IPS-15b (cell line): ENCODE results near the gene GALR2.
A peak's percentile ranks its signal among the peaks of the same experiment; 100 is the strongest.

Experiments
- H3K27me3 ChIP-seq: one replicate; pipeline ENCODE4 v1.6.1; 2013; ENCODE audit warnings: low read length; ENCODE audit not compliant: control insufficient read depth, insufficient read depth
- H3K36me3 ChIP-seq: one replicate; pipeline ENCODE4 v1.6.1; 2013; ENCODE audit warnings: low read length; ENCODE audit not compliant: control insufficient read depth, insufficient read depth
- H3K4me1 ChIP-seq: one replicate; pipeline ENCODE4 v1.6.1; 2013; ENCODE audit warnings: mild to moderate bottlenecking, low read length; ENCODE audit not compliant: control insufficient read depth, insufficient read depth
- H3K4me3 ChIP-seq: one replicate; pipeline ENCODE4 v1.5.1; 2013; ENCODE audit warnings: low read depth, low read length
- H3K9ac ChIP-seq: one replicate; pipeline ENCODE4 v1.6.1; 2013; ENCODE audit warnings: low read depth, mild to moderate bottlenecking, low read length
- H3K9me3 ChIP-seq: one replicate; pipeline ENCODE4 v1.6.1; 2013; ENCODE audit warnings: mild to moderate bottlenecking, low read length; ENCODE audit not compliant: control insufficient read depth, insufficient read depth

GALR2 gene

GRCh38 chr17:76074390-76075363, at the start of gene GALR2:
Gene GALR2 (plus strand): TSS chr17:76074781. CDS start chr17:76074884, 103 bp downstream.
- Histone ChIP-seq H3K9ac (no peak within 1 kb of the TSS), H3K27me3 (peaks cover 64% of the 10 kb centered on the region), H3K9me3 (no peaks in the 10 kb centered on the region), H3K4me3 (peak within 1 kb of the TSS; percentile 60), H3K4me1 (peaks cover 9% of the 10 kb centered on the region), H3K36me3 (no peaks in the 10 kb centered on the region)

GRCh38 chr17:76025294-76025693, 49.3 kb upstream of the GALR2 start:
- no peaks in the 10 kb centered on the region for H3K9me3 ChIP-seq
- no peaks in the 10 kb centered on the region for H3K27me3 ChIP-seq
- peaks cover 4% of the 10 kb centered on the region for H3K4me1 ChIP-seq
- no peak overlapping the region for H3K9ac ChIP-seq
- no peak overlapping the region for H3K4me3 ChIP-seq
- no peaks in the 10 kb centered on the region for H3K36me3 ChIP-seq

- peaks cover 4% of the 10 kb centered on the region for H3K4me1 ChIP-seq
- H3K9ac ChIP-seq: no peak overlapping the region
- no peak overlapping the region for H3K4me3 ChIP-seq
- no peaks in the 10 kb centered on the region for H3K36me3 ChIP-seq
- H3K9me3 ChIP-seq: no peaks in the 10 kb centered on the region
- H3K27me3 ChIP-seq: no peaks in the 10 kb centered on the region
Measured at GRCh38 chr17:76026714-76027158, 47.8 kb upstream of the GALR2 start.

GRCh38 chr17:76027159-76027839, 47.3 kb upstream of the GALR2 start, which contains the start of gene EVPL:
Gene EVPL (minus strand): TSS chr17:76027306. CDS start chr17:76027198, 108 bp downstream.
- no peak within 1 kb of the TSS for H3K9ac ChIP-seq
- H3K27me3 ChIP-seq: no peaks in the 10 kb centered on the region
- no peaks in the 10 kb centered on the region for H3K9me3 ChIP-seq
- H3K4me1 ChIP-seq: peaks cover 4% of the 10 kb centered on the region
- H3K4me3 ChIP-seq: no peak within 1 kb of the TSS
- H3K36me3 ChIP-seq: no peaks in the 10 kb centered on the region

- Histone ChIP-seq H3K36me3 (no peaks in the 10 kb centered on the region), H3K27me3 (no peaks in the 10 kb centered on the region), H3K9ac (no peak overlapping the region), H3K4me1 (peaks cover 4% of the 10 kb centered on the region), H3K9me3 (no peaks in the 10 kb centered on the region), H3K4me3 (no peak overlapping the region)
Measured at GRCh38 chr17:76032073-76032779, 42.4 kb upstream of the GALR2 start.

GRCh38 chr17:76032780-76033108, 41.8 kb upstream of the GALR2 start:
- H3K27me3 ChIP-seq: no peaks in the 10 kb centered on the region
- peaks cover 4% of the 10 kb centered on the region for H3K4me1 ChIP-seq
- no peaks in the 10 kb centered on the region for H3K36me3 ChIP-seq
- no peaks in the 10 kb centered on the region for H3K9me3 ChIP-seq
- H3K9ac ChIP-seq: no peak overlapping the region
- H3K4me3 ChIP-seq: no peak overlapping the region

GRCh38 chr17:76033139-76033538, 41.4 kb upstream of the GALR2 start:
- Histone ChIP-seq H3K9me3 (no peaks in the 10 kb centered on the region), H3K4me3 (no peak overlapping the region), H3K27me3 (no peaks in the 10 kb centered on the region), H3K36me3 (no peaks in the 10 kb centered on the region), H3K9ac (no peak overlapping the region), H3K4me1 (peaks cover 4% of the 10 kb centered on the region)

- Histone ChIP-seq H3K9me3 (no peaks in the 10 kb centered on the region), H3K9ac (no peak overlapping the region), H3K4me3 (no peak overlapping the region), H3K36me3 (peaks cover 3% of the 10 kb centered on the region), H3K27me3 (no peaks in the 10 kb centered on the region), H3K4me1 (peaks cover 2% of the 10 kb centered on the region)
Measured at GRCh38 chr17:76034428-76035350, 39.9 kb upstream of the GALR2 start.

GRCh38 chr17:76036497-76037261, 37.9 kb upstream of the GALR2 start:
- H3K9me3 ChIP-seq: no peaks in the 10 kb centered on the region
- H3K27me3 ChIP-seq: no peaks in the 10 kb centered on the region
- H3K4me1 ChIP-seq: peaks cover 6% of the 10 kb centered on the region
- no peak overlapping the region for H3K9ac ChIP-seq
- peaks cover 22% of the 10 kb centered on the region for H3K36me3 ChIP-seq
- H3K4me3 ChIP-seq: no peak overlapping the region

- Histone ChIP-seq H3K4me1 (peaks cover 6% of the 10 kb centered on the region), H3K36me3 (peaks cover 26% of the 10 kb centered on the region), H3K9ac (no peak overlapping the region), H3K4me3 (no peak overlapping the region), H3K9me3 (no peaks in the 10 kb centered on the region), H3K27me3 (no peaks in the 10 kb centered on the region)
Measured at GRCh38 chr17:76038050-76038449, 36.5 kb upstream of the GALR2 start.
